AG08395 (cell line): Measurements from ENCODE around the gene NUDT19.
"Not testable (repeated sequence)": the region's sequence is repeated elsewhere in the genome, so short reads cannot be mapped to it uniquely, and the experiment has no call there.

Source experiments
- DNase-seq: peaks from one replicate; pipeline ENCODE4 v3.0.0; 2012; ENCODE audit warnings: mixed read lengths, low spot score

The NUDT19 gene

DNA sequence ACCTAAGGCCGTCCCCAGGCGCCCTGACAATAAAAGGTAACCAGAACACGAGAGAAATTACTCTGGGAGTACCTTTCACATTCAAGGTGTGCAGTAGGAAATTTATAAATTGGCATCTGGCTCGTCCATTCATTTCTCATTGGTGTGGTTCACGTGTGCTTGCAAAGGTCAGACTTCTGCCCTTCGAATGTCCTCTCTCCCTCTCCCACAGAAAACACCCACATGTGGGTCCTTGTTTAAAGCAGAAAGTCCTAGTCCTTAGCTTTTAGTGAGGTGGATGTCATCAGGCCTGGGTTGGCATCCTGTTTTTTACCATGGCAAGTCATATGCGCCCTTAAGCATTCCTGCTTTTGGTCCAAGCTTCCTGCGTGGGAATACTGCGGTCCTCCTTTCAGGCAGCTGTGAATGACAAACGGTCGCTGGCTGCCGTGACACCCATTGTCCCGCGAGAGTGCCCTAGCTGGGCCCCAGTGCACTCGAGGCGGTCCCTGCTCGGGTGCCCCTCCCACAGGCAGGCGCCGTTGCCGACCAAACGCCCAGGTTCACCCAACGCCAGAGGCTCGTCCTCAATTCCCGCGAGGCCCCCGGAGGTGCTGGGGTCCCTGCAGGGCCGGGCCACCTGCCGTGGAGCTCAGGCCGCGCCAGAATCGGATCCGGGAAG is at the start of gene NUDT19:
Gene NUDT19, plus strand, starts transcription at position 531 of the 661 bp plus-strand sequence. CDS start 140 bp downstream, outside the sequence.
- peak; percentile 91 for DNase-seq

DNA sequence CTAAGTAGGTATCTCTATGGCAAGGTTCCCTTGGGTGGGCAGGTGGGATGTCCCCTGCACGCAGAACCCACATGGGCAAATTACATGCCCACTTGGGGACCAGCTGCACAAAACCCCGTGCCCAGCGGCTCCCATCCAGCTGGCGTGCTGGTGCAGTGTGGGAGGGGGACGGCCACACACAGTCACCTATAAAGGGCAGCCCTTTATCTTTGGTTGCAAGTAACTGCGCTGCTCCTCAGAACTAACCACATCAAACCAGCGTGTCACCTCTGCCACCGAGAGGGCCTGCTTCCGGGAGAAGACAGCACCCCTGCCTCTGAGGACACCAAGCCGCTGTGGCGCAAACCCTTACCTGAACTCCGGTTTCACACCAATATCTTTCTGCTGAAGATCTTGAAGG is 48.9 kb upstream of the NUDT19 start:
- DNase-seq, result no peak

DNA sequence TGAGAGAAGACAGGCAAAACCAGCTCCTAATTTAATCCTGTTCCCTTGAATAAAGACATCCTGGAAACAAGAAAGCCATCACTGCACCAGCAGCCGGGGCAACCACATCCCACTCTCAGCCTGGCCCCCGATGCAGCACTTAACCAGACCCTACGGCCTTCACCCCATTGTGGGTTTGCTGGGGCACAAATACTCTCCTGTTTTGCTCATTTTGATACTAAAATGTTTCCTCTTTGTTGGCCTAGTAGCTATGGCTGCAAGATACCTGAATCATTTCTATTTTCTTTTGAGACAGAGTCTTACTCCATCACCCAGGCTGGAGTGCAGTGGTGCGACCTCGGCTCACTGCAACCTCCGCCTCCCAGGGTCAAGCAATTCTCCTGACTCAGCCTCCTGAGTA is 45.1 kb upstream of the NUDT19 start:
- no peak for DNase-seq

DNA sequence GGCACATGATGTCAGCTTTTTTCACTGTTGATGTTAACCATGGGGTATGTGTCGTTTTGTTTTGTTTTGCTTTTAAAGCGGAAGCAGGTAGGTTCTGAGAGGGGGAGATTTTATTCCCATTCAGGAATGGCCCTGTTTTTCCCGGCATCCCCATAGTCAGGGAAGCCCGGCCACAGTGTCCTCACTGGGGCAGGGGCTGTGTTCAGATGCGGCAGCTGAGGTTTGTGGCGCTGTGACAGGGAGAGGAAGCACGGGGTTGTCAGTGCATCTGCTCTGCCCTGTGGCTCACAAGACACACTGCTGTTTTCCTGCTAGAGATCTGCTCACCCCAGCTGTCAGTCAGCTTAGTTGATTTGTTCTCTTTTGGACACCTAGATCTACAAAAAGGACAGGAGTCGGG is 44.3 kb upstream of the NUDT19 start:
- no peak for DNase-seq

DNA sequence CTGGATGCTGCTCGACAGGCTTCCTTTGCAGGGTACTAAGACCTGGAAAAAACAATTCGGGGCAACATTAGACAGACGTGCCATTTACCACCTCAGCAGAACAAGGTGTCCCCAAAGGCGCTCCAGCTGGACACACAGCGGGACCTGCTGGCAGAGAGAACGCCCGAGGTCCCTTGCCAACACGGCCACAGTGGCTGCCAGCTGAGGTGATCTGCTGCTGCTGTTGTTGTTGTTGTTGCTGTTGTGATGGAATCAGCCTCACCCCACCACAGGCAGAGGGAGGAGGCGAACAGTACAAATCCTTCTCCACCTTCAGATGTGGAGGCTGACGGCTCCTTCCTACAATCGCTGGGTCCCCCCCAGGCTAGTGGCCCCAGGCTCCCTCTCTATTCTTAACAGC is 41.9 kb upstream of the NUDT19 start:
- DNase-seq, result no peak

DNA sequence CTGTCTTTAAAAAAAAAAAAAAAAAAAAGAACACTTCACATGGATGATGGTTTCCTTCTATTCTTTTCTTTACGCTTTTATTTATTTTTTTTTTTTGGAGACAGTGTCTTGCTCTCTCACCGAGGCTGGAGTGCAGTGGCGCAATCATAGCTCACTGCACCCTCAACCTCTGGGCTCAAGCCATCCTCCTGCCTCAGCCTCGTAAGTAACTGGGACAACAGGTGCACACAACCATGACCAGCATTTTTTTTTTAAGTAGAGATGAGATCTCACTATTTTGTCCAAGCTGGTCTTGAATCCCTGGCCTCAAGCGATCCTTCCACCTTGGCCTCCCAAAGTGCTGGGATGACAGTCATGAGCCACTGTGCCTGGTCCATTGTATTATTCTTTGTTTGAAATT is 41.0 kb upstream of the NUDT19 start:
- DNase-seq, result no peak

DNA sequence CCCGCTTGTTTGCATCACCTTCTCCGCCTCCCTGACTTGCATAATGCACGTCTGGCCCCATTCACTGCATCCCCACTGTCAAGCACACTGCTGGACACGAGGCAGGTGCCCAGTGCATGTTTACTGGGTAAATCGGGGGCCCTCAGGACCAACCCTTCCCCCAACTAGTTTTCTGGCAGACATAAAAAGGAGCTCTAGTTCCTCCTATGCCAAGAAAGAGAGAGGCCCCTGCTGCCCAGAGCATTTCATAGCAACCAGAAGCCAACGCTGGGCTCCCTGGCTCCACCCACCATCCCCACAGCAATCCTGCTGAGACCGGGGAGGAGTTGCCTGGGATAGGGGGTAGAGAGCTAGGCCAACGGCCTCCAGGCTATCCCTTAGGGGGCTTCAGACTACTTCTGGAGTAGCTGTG is 39.9 kb upstream of the NUDT19 start:
- no peak for DNase-seq

DNA sequence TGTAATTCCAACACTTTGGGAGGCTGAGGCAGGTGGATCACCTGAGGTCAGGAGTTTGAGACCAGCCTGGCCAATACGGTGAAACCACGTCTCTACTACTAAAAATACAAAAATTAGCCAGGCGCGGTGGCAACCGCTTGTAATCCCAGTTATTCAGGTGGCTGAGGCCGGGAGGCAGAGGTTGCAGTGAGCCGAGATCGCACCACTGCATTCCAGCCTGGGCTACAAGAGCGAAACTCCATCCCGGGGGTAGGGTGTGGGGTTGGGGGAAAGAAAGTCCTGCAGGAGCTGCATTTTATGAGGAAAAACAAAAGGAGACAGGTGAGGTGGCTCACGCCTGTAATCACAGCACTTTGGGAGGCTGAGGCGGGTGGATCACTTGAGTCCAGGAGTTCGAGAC is 39.3 kb upstream of the NUDT19 start:
- DNase-seq, result not testable (repeated sequence)

DNA sequence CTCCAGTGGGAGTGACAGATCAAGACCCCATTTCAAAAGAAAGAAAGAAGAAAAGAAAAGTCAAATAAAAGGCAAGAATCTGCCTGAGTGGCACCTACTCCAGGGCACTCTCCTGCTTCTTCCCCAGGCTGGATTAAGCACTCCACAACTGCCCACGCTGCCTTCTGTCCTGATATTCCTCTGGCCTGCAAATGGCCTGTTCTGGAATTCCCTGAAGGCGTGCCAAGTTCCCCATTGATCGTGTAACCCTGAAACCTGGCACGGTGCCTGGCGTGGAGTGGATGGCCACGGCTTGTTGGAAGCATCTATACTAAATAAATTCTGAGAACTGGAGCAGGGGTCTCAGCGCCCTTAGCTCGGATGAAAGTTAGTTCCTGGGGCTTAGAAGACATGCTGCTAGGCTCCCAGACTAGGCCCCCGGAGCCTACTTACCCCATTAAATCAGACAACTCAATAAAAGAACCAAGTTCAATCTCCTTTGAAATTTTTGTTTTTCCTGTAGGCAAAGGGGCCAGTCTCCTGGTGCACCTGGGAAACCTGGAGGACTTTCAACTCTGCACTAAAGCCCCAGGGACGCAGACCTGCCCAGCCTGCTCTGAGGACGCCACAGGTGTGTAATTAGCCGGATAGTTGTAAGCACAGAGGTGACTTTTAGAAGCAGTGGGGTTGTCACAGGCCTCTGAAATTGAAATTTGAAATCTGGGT is 38.6 kb upstream of the NUDT19 start:
- peak; percentile 37 for DNase-seq

DNA sequence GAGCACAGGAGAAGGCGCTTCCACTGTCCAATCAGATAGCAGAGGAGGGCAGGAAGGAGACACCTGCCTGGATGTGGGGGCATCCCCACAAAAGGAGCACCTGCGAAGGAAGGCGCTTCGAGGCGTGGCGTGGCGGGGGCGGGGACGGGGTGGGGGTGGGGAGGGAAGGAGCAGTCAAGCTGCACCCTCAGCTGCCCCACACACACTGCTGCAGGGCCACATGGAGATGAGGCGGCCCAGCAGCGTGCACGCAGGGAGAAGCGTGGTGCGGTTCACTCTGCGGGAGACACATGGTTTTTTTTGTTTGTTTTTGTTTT is 38.1 kb upstream of the NUDT19 start:
- no peak for DNase-seq

DNA sequence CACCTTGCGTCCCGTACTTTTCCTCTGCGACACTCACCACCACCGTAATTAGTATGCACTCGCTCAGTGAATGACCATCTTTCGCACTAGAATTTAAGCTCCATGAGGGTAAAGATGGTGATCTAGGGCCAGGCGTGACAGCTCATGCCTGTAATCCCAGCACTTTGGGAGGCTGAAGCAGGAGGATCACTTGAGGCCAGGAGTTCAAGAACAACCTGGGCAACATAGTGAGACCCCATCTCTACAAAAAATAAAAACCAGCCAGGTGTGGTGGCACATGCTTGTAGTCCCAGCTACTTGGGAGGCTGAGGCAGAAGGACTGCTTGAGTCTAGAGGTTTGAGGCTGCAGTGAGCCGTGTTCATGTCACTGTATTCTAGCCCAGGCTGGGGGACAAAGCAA is 35.2 kb upstream of the NUDT19 start:
- not testable (repeated sequence) for DNase-seq

DNA sequence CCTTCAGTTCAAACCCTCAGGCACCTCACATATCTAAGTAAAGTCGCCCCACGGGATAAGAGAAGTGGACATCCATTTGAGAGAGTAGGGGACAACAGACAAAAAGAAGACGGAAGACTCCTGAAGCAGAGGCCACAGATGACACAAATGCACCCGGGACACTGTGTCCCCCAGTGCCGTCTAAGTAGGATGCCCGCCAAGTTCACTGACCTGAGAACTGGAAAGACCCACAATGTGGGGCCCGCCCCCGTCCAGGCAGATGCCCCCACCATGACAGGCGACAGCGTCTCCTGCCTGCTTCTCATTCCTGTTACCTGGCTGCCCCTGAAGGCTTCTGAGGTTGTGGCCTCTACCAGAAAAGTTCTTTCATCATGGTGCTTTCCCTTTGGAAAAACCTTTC is 33.5 kb upstream of the NUDT19 start:
- DNase-seq, result no peak

DNA sequence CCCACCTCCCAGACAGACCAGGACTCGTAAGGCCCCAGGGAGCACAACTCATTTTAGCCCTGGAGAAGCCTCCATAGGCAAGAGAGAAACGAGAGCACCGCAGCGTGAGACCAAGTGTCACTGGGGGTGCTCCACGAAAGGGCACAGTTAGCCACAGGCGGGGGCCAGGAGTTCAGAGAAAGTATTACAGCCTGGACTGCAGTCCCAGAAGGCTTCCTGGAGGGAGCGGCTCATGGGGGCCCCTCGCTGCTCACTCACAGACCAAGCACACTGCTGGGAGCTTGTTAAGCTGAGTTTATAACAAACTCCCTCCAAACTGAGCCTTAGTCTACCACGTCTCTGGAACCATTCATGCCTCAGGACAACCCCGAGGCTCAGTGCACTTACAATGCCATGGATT is 33.1 kb upstream of the NUDT19 start:
- no peak for DNase-seq

DNA sequence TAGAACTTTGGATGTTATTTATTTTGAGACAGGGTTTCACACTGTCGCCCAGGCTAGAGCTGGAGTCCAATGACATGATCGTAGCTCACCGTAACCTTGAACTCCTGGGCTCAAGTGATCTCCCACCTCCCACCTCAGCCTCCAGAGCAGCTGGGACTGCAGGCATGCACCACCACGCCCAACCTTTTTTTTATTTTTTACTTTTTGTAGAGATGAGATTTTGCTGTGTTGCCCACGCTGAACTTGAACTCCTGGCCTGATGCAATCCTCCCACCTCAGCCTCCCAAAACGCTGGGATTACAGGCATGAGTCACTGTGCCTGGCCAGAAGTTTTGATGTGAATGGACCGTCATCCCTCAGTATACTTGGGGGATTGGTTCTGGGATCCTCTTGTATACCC is 30.3 kb upstream of the NUDT19 start:
- DNase-seq, result no peak

DNA sequence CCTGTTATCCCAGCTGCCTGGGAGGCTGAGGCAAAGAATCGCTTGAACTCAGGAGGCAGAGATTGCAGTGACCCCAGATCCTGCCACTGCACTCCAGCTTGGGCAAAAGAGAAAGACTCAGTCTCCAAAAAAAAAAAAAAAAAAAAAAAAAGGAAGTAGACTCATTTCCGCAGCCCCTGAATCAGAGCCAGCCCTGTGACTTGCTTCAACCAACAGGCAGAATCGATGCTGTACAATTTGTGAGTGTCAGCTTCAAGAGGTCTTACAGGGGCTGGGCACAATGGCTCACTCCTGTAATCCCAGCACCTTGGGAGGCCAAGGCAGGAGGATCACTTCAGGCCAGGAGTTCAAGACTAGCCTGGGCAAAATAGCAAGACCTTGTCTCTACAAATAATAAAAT is 29.4 kb upstream of the NUDT19 start:
- no peak for DNase-seq

DNA sequence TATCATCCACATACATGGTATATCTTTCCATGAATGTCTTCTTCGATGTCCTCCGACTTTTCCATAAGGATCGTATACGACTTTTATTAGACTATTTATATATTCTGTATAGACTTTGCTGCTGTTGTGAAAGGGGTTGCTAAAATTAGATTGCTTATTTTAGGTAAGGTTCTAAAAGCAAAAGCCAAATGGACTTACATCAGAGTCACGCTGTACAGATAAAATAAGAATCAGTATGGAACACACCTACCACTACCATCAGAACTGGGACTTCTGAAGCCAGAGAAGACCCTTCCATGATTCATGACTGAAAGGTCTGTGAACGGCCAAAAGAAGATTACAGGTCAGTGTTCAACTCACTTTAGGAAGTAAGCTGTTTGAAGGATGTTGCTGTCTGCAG is 25.5 kb upstream of the NUDT19 start:
- no peak for DNase-seq

DNA sequence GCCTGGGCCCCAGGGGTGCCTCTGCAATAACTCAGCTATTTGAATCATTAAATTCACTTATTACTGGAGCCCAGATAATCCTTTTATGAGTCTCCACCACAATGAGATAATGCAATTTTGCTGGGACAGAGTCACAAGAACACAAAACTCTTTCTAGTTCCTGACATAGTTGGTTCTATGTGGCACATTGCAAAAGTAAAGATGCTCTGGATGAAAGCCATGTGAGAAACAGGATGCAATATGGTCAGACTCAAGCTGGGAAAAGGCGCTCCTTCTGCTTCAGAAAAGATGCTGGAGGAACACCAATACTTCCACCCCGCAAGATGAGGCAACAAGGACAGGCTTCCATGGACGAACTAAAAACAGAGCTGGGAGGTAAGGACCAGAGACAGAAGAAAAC is 22.3 kb upstream of the NUDT19 start:
- no peak for DNase-seq

DNA sequence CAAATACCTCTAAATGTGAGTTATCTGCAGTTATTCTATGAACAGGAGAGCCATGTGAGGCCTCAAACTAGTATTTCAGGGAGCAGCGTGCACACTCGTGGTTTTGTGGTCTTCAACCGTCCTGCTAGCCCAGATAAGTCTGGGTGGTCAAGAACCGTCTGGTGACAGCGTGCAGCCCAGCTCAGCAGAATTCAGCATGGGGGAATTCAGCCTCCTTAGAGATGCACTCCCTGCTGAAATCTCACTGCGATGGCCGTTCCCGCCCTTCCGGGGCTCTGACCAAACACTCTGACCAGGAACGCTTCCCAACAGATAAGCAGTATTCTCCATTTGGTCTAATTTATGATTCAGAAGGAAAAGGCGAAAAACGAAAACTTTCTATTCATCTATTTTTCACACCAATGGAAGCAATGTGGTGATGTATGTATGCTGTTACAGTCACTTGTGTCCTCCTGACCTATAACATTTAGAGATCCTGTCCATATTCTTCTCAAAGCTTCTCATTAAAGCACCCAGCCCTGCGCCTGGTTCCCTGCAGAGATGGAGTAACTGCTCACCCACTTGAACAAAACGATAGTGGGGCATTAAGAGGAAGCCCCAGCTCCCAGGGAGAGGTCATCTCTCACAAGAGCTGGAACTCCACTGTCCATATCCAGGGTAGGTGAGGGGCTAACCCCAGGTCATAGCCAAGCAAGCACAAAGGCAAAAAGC is 19.6 kb upstream of the NUDT19 start:
- DNase-seq, result no peak

DNA sequence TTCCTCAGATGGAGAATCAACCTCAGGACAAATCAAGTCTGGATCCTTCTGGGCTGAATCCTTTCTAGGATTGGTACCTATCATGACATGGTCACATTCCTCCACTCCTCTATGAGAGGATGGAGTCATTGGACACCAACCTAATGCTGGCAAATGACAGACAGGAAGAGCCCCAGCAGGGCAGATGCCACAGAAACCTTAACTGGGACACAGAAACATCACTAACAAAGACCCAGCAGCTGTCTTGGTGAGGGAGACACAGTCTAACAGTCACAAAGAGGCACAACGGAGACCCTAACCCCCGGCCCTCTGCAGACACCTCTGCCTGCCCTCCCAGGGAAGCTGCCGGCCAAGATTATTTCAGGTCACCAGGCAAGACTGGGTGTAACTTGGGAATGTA is 18.8 kb upstream of the NUDT19 start:
- no peak for DNase-seq

DNA sequence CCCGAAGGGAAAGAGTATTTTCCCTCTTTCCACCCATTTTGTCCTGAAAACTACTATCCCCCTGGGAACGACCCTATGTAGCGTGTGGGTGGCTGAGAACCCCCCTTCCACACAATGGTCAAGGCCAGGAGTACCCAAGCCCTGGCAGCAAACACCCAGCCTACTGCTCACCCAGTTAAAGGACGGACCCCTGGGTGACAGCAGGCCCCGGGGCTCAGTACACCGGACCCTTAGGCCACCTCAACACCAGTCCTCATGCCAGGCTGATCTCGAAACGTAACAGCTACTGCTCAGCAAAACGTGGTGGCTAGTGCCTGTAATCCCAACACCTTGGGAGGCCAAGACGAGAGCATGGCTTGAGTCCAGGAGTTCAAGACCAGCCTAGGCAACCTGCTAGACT is 18.0 kb upstream of the NUDT19 start:
- no peak for DNase-seq

DNA sequence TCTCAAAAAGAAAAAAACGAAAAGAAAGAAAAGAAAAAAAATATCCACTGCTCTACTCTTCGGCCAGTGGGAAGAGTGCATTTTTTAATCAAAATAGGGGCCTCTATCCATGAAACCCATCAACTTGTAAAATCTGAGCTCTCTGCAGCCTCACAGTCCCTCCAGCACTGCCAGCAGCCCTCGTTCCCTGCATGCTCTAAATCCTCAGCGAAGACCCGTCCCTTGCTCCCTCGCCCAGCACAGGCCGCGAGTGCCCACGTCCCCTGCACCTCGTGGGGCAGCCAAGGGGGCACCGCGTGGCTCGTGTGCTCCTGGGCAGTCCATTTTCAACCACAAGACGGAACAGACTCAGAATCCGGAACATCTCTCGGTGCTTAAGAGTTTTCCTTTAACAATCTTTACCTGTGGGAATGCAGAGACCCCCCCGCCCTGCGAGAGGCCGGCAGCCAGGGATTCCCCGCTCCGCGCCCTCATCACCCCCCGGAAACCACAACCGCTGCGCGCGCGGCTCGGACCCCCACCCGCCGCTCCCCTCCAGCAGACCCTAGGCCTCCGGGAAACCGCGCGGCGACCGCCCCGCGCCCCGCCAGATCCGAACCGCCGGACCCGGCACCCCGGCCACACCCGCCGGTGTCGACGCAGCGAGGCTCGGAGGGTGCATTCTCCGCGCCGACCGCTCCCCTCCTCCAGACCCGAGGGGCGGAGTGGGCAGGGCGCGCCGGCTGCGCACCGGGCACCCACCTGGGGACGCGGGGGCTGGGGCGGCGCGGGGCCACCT is 17.3 kb upstream of the NUDT19 start:
- DNase-seq, result peak; percentile 2

DNA sequence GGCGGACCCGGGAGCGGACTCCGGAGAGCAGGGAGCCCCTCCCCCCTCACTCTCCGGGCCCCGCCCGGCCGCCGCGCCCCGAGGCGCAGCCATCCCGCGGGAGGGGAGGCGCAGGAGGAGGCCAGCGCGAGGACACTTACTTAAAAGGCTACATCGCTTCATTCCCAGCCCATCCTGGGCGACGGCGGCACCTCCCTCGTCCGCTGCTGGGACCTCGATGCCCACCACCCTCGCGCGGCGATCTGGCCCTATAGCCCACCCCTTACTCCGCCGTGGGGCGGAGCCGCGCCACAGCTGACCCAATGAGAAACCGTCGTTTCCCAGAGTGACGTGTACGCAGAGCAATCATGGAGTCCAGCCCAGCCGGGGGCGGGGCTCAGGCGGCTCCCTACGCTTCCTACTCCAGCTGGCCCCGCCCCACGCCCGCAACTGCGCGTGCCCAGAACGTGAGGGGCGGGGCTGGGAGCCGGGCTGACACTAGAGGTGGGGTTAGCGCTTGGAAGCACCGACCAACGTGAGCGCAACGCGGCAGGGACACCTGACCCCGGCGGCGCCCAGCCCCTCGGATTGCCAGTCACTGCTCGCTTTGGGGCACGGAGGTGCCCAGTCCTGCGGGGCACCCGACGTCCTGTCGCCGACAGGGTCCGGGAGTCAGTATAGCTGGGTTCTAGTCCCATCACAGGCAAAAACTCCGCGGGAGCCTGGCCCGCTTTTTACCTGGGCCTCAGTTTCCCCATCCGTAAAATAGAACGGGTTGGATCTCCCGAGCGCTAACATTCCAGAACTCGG is 16.5 kb upstream of the NUDT19 start, which contains the start of gene ANKRD27:
Gene ANKRD27, minus strand, starts transcription at position 250 of the 789 bp plus-strand sequence. CDS start 16,165 bp downstream, outside the sequence.
- DNase-seq, result peak; percentile 99
